PC-3 (cell line): ENCODE measurements around the gene TENM4.

Experiments used
- CTCF ChIP-seq: fragments of 300-600 bp; sonication (generic); conservative IDR thresholded peaks from 2 replicates; pipeline ENCODE4 v1.5.1; 2017; ENCODE audit warnings: antibody characterized with exemption, low read depth, mild to moderate bottlenecking, low read length
- EZH2 ChIP-seq: fragments of 300-600 bp; sonication (generic); IDR thresholded peaks from one replicate; pipeline ENCODE4 v1.6.1; 2017; ENCODE audit warnings: antibody characterized with exemption, mild to moderate bottlenecking, low read length; ENCODE audit not compliant: unreplicated experiment
- EZH2phosphoT487 ChIP-seq: fragments of 300-600 bp; sonication (generic); IDR thresholded peaks from 2 replicates; pipeline ENCODE4 v1.6.1; 2018; ENCODE audit warnings: mild to moderate bottlenecking, antibody characterized with exemption, low read length, borderline replicate concordance

GRCh38 chr11:78943154-78943553 lies 497.7 kb downstream of the TENM4 start:
- TF ChIP-seq CTCF (no peak), EZH2 (no peak), EZH2phosphoT487 (no peak)
